Ectodermal cell (in vitro differentiated cells): Measurements from ENCODE around the gene FEZ2.

Experiments used
- H3K27ac ChIP-seq: 2 replicates; pipeline ENCODE4 v1.7.0; 2013; ENCODE audit warnings: mild to moderate bottlenecking, low read depth, low read length; ENCODE audit not compliant: insufficient read depth, poor library complexity, severe bottlenecking
- H3K27me3 ChIP-seq: 2 replicates; pipeline ENCODE4 v1.7.0; 2013; ENCODE audit warnings: mild to moderate bottlenecking, low read length; ENCODE audit not compliant: insufficient read depth, control insufficient read depth, poor library complexity, severe bottlenecking
- H3K36me3 ChIP-seq: one replicate; pipeline ENCODE4 v1.7.0; 2013; ENCODE audit warnings: low read length; ENCODE audit not compliant: control insufficient read depth, insufficient read depth
- H3K4me1 ChIP-seq: one replicate; pipeline ENCODE4 v1.7.0; 2013; ENCODE audit warnings: low read length; ENCODE audit not compliant: control insufficient read depth, insufficient read depth
- H3K4me3 ChIP-seq: 2 replicates; pipeline ENCODE4 v1.7.0; 2013; ENCODE audit warnings: low read depth, low read length, control low read depth; ENCODE audit not compliant: insufficient read depth
- H3K9me3 ChIP-seq: 2 replicates; pipeline ENCODE4 v1.7.0; 2013; ENCODE audit warnings: mild to moderate bottlenecking, low read length, moderate library complexity; ENCODE audit not compliant: control insufficient read depth
- WGBS, 2 experiments: methylation state at CpG; one replicate each; pipeline ENCODE4 v1.1.7; 2013; ENCODE audit warnings: missing lambda C conversion rate in 2 of 2; 5-methylcytosine and 5-hydroxymethylcytosine counted together

The FEZ2 gene

GRCh38 chr2:36516136-36516870, 81.7 kb downstream of the FEZ2 start:
- no peaks in the 10 kb centered on the region for H3K36me3 ChIP-seq

DNA sequence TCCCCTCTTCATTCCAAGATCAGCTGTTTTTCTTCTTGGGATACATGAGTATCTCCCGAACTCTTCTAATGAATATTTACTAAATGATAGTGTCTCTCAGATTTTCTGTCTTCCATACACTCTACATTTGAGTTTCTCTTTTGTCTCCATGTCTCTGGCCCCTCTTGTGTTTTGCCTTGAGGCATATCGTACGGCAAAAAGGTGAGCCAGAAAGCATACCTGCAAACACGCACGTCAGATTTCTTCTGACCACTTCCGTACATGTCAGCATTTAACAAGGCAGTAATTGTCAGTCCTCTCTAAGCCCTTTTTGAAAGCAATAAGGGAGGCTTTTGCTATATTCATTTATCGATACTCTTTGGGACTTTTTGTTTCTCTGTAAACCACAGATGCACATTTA, 82.4 kb downstream of the FEZ2 start:
- H3K27ac ChIP-seq = no peak overlapping the region
- H3K4me1 ChIP-seq = no peaks in the 10 kb centered on the region
- 96 to 97% methylated on average over 6 to 7 of the region's 7 CpGs for WGBS, 2 experiments
- no peaks in the 10 kb centered on the region for H3K9me3 ChIP-seq
- H3K27me3 ChIP-seq = no peaks in the 10 kb centered on the region
- H3K4me3 ChIP-seq = no peak overlapping the region
- no peaks in the 10 kb centered on the region for H3K36me3 ChIP-seq

More at GRCh38 chr2:36516136-36516870, 81.7 kb downstream of the FEZ2 start:
- Histone ChIP-seq H3K27me3 (no peaks in the 10 kb centered on the region), H3K27ac (no peak overlapping the region), H3K9me3 (no peaks in the 10 kb centered on the region), H3K4me1 (no peaks in the 10 kb centered on the region), H3K4me3 (no peak overlapping the region)
- WGBS, 2 experiments = 89 to 95% methylated on average over 8 of the region's 8 CpGs

GRCh38 chr2:36513661-36514060, 84.3 kb downstream of the FEZ2 start:
- no peaks in the 10 kb centered on the region for H3K36me3 ChIP-seq
- H3K4me1 ChIP-seq = no peaks in the 10 kb centered on the region
- no peak overlapping the region for H3K27ac ChIP-seq
- no peak overlapping the region for H3K4me3 ChIP-seq
- H3K27me3 ChIP-seq = no peaks in the 10 kb centered on the region
- 90 to 98% methylated on average over 2 of the region's 2 CpGs for WGBS, 2 experiments
- no peaks in the 10 kb centered on the region for H3K9me3 ChIP-seq

DNA sequence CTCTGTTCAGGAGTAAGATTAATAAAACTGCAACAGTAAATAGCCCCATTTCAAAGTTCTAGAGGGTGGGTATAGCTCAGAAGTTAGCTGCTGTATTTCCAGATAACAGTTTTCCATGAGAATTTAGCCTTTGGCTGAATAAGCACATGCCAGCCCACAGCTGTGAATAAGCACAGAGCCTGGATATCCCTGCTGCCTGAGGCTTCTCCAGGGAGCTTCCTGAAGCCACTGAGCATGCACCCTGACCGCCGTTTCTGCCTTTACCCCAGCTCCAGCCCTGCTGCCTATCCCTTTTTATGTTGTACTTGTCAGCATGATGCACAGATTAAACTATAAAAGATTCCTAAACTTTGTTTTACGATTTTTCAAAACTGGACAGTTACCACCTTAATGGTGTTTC, 85.3 kb downstream of the FEZ2 start:
- no peaks in the 10 kb centered on the region for H3K36me3 ChIP-seq
- 86 to 93% methylated on average over 3 of the region's 3 CpGs for WGBS, 2 experiments
- H3K9me3 ChIP-seq = no peaks in the 10 kb centered on the region
- H3K4me3 ChIP-seq = no peak overlapping the region
- no peaks in the 10 kb centered on the region for H3K4me1 ChIP-seq
- H3K27me3 ChIP-seq = no peaks in the 10 kb centered on the region
- no peak overlapping the region for H3K27ac ChIP-seq

DNA sequence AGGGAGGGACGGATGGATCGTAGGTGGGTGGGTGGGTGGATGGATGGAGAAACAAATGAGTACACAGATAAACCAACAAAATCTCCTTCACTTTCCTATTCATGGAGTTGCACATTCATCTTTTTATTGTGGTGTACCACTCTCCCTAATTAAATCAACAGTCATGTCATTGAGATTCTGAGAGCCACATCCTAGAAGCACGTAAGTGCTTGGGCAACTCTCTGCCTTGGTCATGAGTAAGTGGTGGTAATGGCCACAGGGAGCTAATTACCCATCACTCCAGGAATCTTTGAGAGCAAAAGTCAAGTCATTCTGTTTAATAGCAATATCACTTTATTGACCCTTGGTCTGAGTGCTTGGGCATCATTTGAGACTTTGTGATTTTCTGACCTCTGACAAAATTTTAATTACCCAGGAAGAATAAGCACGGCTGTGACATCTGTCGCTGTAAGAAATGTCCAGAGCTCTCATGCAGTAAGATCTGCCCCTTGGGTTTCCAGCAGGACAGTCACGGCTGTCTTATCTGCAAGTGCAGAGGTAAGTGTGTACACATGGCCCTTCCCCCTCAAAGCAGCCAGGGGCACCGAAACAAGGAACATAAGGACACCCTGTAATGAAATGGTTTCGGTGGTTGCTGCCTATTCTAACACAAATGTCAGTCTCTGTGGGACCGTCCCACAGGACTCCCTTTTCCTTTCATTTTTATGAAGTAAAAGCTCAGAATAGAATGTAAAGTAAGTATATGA, 85.9 kb downstream of the FEZ2 start:
- 92 to 98% methylated on average over 7 of the region's 9 CpGs for WGBS, 2 experiments
- no peaks in the 10 kb centered on the region for H3K4me1 ChIP-seq
- H3K27ac ChIP-seq = no peak overlapping the region
- no peaks in the 10 kb centered on the region for H3K27me3 ChIP-seq
- no peaks in the 10 kb centered on the region for H3K9me3 ChIP-seq
- no peaks in the 10 kb centered on the region for H3K36me3 ChIP-seq
- H3K4me3 ChIP-seq = no peak overlapping the region

DNA sequence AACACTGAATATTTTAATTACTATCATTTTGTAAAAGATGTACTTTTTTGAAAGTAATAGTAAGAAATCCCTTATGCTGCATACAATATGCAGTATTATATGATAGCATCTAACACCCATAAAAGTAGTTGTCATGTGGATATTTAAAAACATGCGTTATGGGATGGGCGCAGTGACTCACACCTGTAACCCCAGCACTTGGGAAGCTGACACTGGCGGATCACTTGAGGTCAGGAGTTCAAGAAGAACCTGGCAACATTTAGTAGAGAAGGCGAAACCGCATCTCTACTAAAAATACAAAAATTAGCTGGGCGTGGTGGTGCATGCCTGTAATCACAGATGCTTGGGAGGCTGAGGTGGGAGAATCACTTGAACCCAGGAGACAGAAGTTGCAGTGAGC, 88.9 kb downstream of the FEZ2 start:
- Histone ChIP-seq H3K9me3 (no peaks in the 10 kb centered on the region), H3K27ac (no peak overlapping the region), H3K27me3 (no peaks in the 10 kb centered on the region), H3K4me3 (no peak overlapping the region), H3K4me1 (no peaks in the 10 kb centered on the region), H3K36me3 (no peaks in the 10 kb centered on the region)
- whole genome bisulfite sequencing, 2 experiments = 90% methylated on average over 6 of the region's 6 CpGs

DNA sequence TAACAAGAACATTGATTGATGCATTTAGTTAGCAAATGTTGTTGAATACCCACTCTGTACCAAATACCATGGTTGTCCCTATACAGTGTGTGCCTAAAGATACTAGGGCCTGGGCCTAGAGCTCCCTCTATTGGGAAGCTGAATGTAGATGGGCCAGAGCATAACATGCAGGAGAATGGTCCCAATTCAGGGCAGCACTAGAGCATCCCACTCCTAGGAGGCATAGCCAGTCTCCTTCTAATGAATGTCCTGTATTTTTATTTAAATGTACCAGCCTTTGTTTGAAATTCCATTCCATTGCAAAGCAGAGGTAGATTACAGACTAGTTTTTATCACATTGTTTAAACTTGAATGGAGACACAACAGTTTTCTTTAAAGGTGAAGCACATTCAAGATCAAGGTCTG, 90.6 kb downstream of the FEZ2 start:
- Histone ChIP-seq H3K4me1 (no peaks in the 10 kb centered on the region), H3K27ac (no peak overlapping the region), H3K4me3 (no peak overlapping the region), H3K27me3 (no peaks in the 10 kb centered on the region), H3K36me3 (no peaks in the 10 kb centered on the region), H3K9me3 (no peaks in the 10 kb centered on the region)
